Endothelial cell of umbilical vein (primary cell): Measurements from ENCODE around the gene PDK1. TPM values are rescaled to one million over a fixed set of nuclear protein-coding genes. Genes with fewer than 3 reads are reported as not detected.

Experiments
- BruUV-seq: library from RNA; stranded (reverse); fragments of 400-500 nt; replicated peaks from 2 replicates; lab custom pipeline; 2021; lab: Mats Ljungman, UMichigan
- CTCF ChIA-PET: fragments of 300-600, 350-600 bp; sonication (Branson Sonifier 250); formaldehyde crosslinking; loops from one replicate; lab custom pipeline; 2021; ENCODE audit warnings: antibody characterized with exemption, inconsistent platforms; lab: Charles Lee
- POLR2A ChIA-PET: fragments of 300-600, 350-600 bp; sonication (Branson Sonifier 250); formaldehyde crosslinking; loops from one replicate; lab custom pipeline; 2021; ENCODE audit warnings: antibody characterized with exemption, inconsistent platforms; lab: Charles Lee
- DNase-seq: peaks from one replicate; pipeline ENCODE4 v3.0.0-alpha.2; 2011; ENCODE audit warnings: low read depth, low spot score
- FAIRE-seq: peaks from 2 replicates; lab custom pipeline; 2011; peaks lifted over from hg19 to GRCh38; lab: Jason Lieb, UNC
- H2AFZ ChIP-seq: 2 replicates; pipeline ENCODE4 v1.6.0; 2012; ENCODE audit warnings: low read depth, low read length, control low read depth, inconsistent platforms
- H3K27ac ChIP-seq: 2 replicates; pipeline ENCODE4 v1.5.1; 2011; ENCODE audit warnings: low read depth, mild to moderate bottlenecking, control low read depth, low read length, moderate library complexity; ENCODE audit not compliant: insufficient read depth
- H3K27me3 ChIP-seq, 2 experiments: 2 replicates each; pipeline versions ENCODE4 v1.6.0 to v1.6.1; 2011; ENCODE audit warnings: low read length in 2 of 2, mixed read lengths in 1 of 2; ENCODE audit not compliant: control insufficient read depth in 2 of 2, insufficient read depth in 2 of 2
- H3K36me3 ChIP-seq, 2 experiments: 2 replicates in 1 of 2; 3 replicates in 1 of 2; pipeline ENCODE4 v1.5.1; 2011; ENCODE audit warnings: low read length in 2 of 2, mild to moderate bottlenecking in 1 of 2, moderate library complexity in 1 of 2; ENCODE audit not compliant: control insufficient read depth in 2 of 2, insufficient read depth in 2 of 2; ENCODE audit errors: extremely low read depth in 1 of 2
- H3K4me1 ChIP-seq: 3 replicates; pipeline ENCODE4 v1.5.1; 2011; ENCODE audit warnings: mild to moderate bottlenecking, low read length; ENCODE audit not compliant: control insufficient read depth, insufficient read depth; ENCODE audit errors: extremely low read depth
- H3K4me2 ChIP-seq: 2 replicates; pipeline ENCODE4 v1.6.1; 2011; ENCODE audit warnings: low read length, control low read depth, mixed read lengths; ENCODE audit not compliant: insufficient read depth
- H3K4me3 ChIP-seq, 3 experiments: fragments of 200-600 bp in 1 of 3; sonication (generic), shearing (Covaris generic) in 1 of 3; replicated peaks in 1 of 3; 2 replicates each; pipeline ENCODE4 v1.5.1; 2011 to 2016; ENCODE audit warnings: control low read depth in 3 of 3, low read length in 3 of 3, mild to moderate bottlenecking in 2 of 3, inconsistent platforms in 1 of 3, low read depth in 1 of 3, moderate library complexity in 1 of 3; ENCODE audit not compliant: insufficient read depth in 1 of 3
- H3K79me2 ChIP-seq: 2 replicates; pipeline ENCODE4 v1.6.0; 2012; ENCODE audit warnings: low read length, inconsistent platforms; ENCODE audit not compliant: control insufficient read depth, insufficient read depth
- H3K9ac ChIP-seq: replicated peaks from 2 replicates; pipeline ENCODE3; 2011; ENCODE audit warnings: low read length, control low read depth; ENCODE audit not compliant: insufficient read depth; ENCODE audit errors: extremely low read depth
- H3K9me1 ChIP-seq: replicated peaks from 3 replicates; pipeline ENCODE4 v1.6.0; 2011; ENCODE audit warnings: mild to moderate bottlenecking, low read length; ENCODE audit not compliant: control insufficient read depth, insufficient read depth; ENCODE audit errors: extremely low read depth
- H3K9me3 ChIP-seq: replicated peaks from 2 replicates; pipeline ENCODE4 v1.5.1; 2012; ENCODE audit warnings: low read length, inconsistent platforms; ENCODE audit not compliant: control insufficient read depth, insufficient read depth
- H4K20me1 ChIP-seq: replicated peaks from 2 replicates; pipeline ENCODE3; 2011; ENCODE audit warnings: mild to moderate bottlenecking, low read length; ENCODE audit not compliant: control insufficient read depth, insufficient read depth; ENCODE audit errors: extremely low read depth
- EZH2 ChIP-seq: IDR thresholded peaks from 2 replicates; pipeline ENCODE4 v1.6.1; 2012; ENCODE audit warnings: borderline replicate concordance, low read depth, mild to moderate bottlenecking, moderate library complexity, low read length, inconsistent platforms; ENCODE audit not compliant: severe bottlenecking
- FOS ChIP-seq: IDR thresholded peaks from 2 replicates; pipeline ENCODE4 v1.6.1; 2011; ENCODE audit warnings: mild to moderate bottlenecking, low read length, moderate library complexity, borderline replicate concordance; ENCODE audit not compliant: insufficient read depth
- GATA2 ChIP-seq: IDR thresholded peaks from 2 replicates; pipeline ENCODE4 v1.7.0; 2011; ENCODE audit warnings: low read depth, mild to moderate bottlenecking, moderate library complexity, mixed read lengths, low read length; ENCODE audit not compliant: insufficient read length, insufficient read depth
- MYC ChIP-seq: IDR thresholded peaks from one replicate; pipeline ENCODE4 v1.6.1; 2011; ENCODE audit warnings: mild to moderate bottlenecking, low read depth, low read length
- POLR2A ChIP-seq: IDR thresholded peaks from 2 replicates; pipeline ENCODE4 v1.6.1; 2012; ENCODE audit warnings: low read depth, mild to moderate bottlenecking, control low read depth, low read length
- POLR2AphosphoS5 ChIP-seq: IDR thresholded peaks from 2 replicates; pipeline ENCODE4 v1.6.1; 2012; ENCODE audit warnings: low read depth, mild to moderate bottlenecking, control low read depth, low read length, moderate library complexity; ENCODE audit not compliant: insufficient read depth
- dilution Hi-C: fragments of 300-500 bp; cut with MboI; formaldehyde crosslinking; loops from one replicate; pipeline ENCODE4 v1.15.0; 2019; ENCODE audit warnings: low sequenced_read_pairs; ENCODE audit not compliant: extremely low pct_ligation_motif_present
- intact Hi-C: fragments of 100-400 bp; cut with micrococcal nuclease; formaldehyde crosslinking; loops from one replicate; pipeline ENCODE4 v1.10.0; 2022
- polyA plus RNA-seq, 4 experiments: library from polyadenylated mRNA; depleted of rRNA in 3 of 4; stranded (reverse) in 3 of 4; unstranded in 1 of 4; fragments of >200 nt; gene quantifications; 2 replicates each; pipeline versions ENCODE4 v1.2.1 to v1.2.3, GENCODE V29; 2011 to 2012; ENCODE audit warnings: missing spikeins in 1 of 4
- total RNA-seq: library from RNA; stranded (reverse); gene quantifications from 2 replicates; pipeline ENCODE4 v1.2.3, GENCODE V29; 2021
- TF ChIP-seq, protein P1 (sequence below): IDR thresholded peaks from 2 replicates; pipeline ENCODE4 v1.6.1; 2011; ENCODE audit not compliant: insufficient read depth, insufficient read length
- TF ChIP-seq, protein P2 (sequence below), 2 donors: IDR thresholded peaks; 1 replicate in 1 of 2; 2 replicates in 1 of 2; pipeline ENCODE4 v1.5.1; 2011; ENCODE audit warnings: low read length in 2 of 2, mild to moderate bottlenecking in 2 of 2, moderate library complexity in 2 of 2, control low read depth in 1 of 2, inconsistent platforms in 1 of 2, low read depth in 1 of 2; ENCODE audit not compliant: insufficient read depth in 1 of 2; ENCODE audit errors: extremely low read depth in 1 of 2

PDK1 gene
- total and polyA plus RNA-seq, 2 donors (not counting 3 experiments of a cell fraction or from before 2014, with no cell fraction given), result 3.7 to 16.9 TPM

DNA sequence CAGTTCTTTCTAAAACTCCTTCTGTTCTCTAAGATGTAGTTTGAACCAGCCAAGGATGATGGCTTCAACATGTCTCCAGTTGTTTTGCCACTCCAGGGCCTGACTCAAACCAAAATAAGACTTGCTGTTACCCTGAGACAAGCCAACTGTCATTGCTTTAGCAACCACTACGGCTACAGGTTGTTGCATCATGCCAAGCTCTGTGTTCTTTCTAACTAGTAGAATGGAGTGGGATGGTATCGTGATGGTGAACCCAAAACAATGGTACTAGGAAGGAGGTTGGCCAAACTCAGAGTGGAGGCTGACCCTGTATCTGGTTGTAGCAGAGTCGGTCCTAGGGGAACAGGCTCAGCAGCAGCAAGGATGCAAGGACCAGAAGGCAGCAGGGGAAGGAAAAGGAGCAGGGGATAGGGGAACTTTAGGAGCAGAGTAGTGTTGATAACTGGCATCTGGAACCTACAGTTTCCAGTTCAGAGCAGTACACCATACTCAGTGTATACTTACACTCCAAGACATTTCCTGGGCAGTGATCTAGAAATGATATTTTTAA is 51.6 kb downstream of the PDK1 start:
- ChIA-PET CTCF (interaction anchor here (1.5 kb wide), 1 partner anchor 67 kb away, joined by 4 read pairs; no protein-coding TSS in a partner anchor), POLR2A (no interaction called here)
- Histone ChIP-seq H4K20me1 (no peaks in the 10 kb centered on the region), H3K9ac (no peak overlapping the region), H3K27ac (no peak overlapping the region), H3K36me3 (no peaks in the 10 kb centered on the region), H3K4me2 (no peak overlapping the region), H3K9me1 (no peaks in the 10 kb centered on the region), H3K9me3 (no peaks in the 10 kb centered on the region), H3K79me2 (no peaks in the 10 kb centered on the region), H3K27me3 (no peaks in the 10 kb centered on the region), H2AFZ (no peak overlapping the region), H3K4me1 (no peaks in the 10 kb centered on the region), H3K4me3 (no peak overlapping the region)
- TF ChIP-seq MYC (no peak), EZH2 (no peak), GATA2 (no peak), FOS (no peak), POLR2AphosphoS5 (no peak), POLR2A (no peak)
- TF ChIP-seq, protein P1, sequence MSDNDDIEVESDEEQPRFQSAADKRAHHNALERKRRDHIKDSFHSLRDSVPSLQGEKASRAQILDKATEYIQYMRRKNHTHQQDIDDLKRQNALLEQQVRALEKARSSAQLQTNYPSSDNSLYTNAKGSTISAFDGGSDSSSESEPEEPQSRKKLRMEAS, result no peak
- TF ChIP-seq, protein P2, sequence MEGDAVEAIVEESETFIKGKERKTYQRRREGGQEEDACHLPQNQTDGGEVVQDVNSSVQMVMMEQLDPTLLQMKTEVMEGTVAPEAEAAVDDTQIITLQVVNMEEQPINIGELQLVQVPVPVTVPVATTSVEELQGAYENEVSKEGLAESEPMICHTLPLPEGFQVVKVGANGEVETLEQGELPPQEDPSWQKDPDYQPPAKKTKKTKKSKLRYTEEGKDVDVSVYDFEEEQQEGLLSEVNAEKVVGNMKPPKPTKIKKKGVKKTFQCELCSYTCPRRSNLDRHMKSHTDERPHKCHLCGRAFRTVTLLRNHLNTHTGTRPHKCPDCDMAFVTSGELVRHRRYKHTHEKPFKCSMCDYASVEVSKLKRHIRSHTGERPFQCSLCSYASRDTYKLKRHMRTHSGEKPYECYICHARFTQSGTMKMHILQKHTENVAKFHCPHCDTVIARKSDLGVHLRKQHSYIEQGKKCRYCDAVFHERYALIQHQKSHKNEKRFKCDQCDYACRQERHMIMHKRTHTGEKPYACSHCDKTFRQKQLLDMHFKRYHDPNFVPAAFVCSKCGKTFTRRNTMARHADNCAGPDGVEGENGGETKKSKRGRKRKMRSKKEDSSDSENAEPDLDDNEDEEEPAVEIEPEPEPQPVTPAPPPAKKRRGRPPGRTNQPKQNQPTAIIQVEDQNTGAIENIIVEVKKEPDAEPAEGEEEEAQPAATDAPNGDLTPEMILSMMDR (IDR thresholded peaks at IDR 0.05; ENCODE audit: extremely low read depth in 1 of 2, insufficient read depth in 1 of 2, low read depth in 1 of 2, low read length in 2 of 2), result no peak
- FAIRE-seq, result no peak
- dilution Hi-C loops (no loop called here), intact Hi-C loops (no loop called here)
- DNase-seq, result no peak
- BruUV-seq, result no TSS peak
